K562 (cell line): ENCODE data around the gene PPM1N. TPM values are rescaled to one million over a fixed set of nuclear protein-coding genes. Genes with fewer than 3 reads are reported as not detected.
A peak's percentile ranks its signal among the peaks of the same experiment; 100 is the strongest.

Experiments used
- ARID3A ChIP-seq: IDR thresholded peaks from 2 replicates; pipeline ENCODE4 v1.6.1; 2012; ENCODE audit warnings: low read depth, low read length, improper control_type of control experiment, borderline replicate concordance
- BACH1 ChIP-seq: fragments of 200-800 bp; sonication (Bioruptor generic); IDR thresholded peaks from 2 replicates; pipeline ENCODE4 v1.6.1; 2016; ENCODE audit warnings: missing genetic modification characterization, missing compliant biosample characterization
- BDP1 ChIP-seq: IDR thresholded peaks from 3 replicates; pipeline ENCODE4 v1.6.1; 2011; ENCODE audit not compliant: insufficient read length, insufficient read depth
- CLOCK ChIP-seq: fragments of 250-450 bp; sonication (Bioruptor Pico); IDR thresholded peaks from 2 replicates; pipeline ENCODE4 v1.4.0; 2020; ENCODE audit warnings: mild to moderate bottlenecking, moderate library complexity, borderline replicate concordance
- CREB1 ChIP-seq, 2 experiments: sonication (generic) in 1 of 2; formaldehyde crosslinking in 1 of 2; IDR thresholded peaks; 2 replicates each; pipeline versions ENCODE4 v1.6.1 to v1.8.0; 2012 to 2022; ENCODE audit warnings: inconsistent platforms in 1 of 2, mild to moderate bottlenecking in 1 of 2, missing genetic modification reagents in 1 of 2, moderate library complexity in 1 of 2
- ETV5 ChIP-seq: sonication (generic); formaldehyde crosslinking; IDR thresholded peaks from 2 replicates; pipeline ENCODE4 v1.4.0; 2020; ENCODE audit warnings: low read depth, mild to moderate bottlenecking, missing genetic modification reagents
- FOXK2 ChIP-seq, 2 experiments: fragments of 450-650 bp; IDR thresholded peaks in 1 of 2; conservative IDR thresholded peaks in 1 of 2; 2 replicates each; pipeline ENCODE4 v1.6.1; 2016; ENCODE audit warnings: low read depth in 2 of 2, mild to moderate bottlenecking in 1 of 2
- FOXM1 ChIP-seq, 2 experiments: fragments of 450-650 bp in 1 of 2; sonication (generic) in 1 of 2; formaldehyde crosslinking in 1 of 2; IDR thresholded peaks; 2 replicates each; pipeline versions ENCODE4 v1.6.1 to v1.9.0; 2017 to 2022; ENCODE audit warnings: low read depth in 2 of 2, mild to moderate bottlenecking in 2 of 2, missing genetic modification reagents in 1 of 2, moderate library complexity in 1 of 2
- FUS ChIP-seq: fragments of 200-400 bp; formaldehyde crosslinking; optimal IDR thresholded peaks from 2 replicates; pipeline ENCODE3; 2017; ENCODE audit warnings: low read depth, low read length
- GABPA ChIP-seq: fragments of 200-800 bp; sonication (Bioruptor generic); conservative IDR thresholded peaks from 2 replicates; pipeline ENCODE4 v1.6.1; 2016; ENCODE audit warnings: low read depth, missing genetic modification characterization, missing compliant biosample characterization
- HES1 ChIP-seq: fragments of 450-650 bp; IDR thresholded peaks from 2 replicates; pipeline ENCODE4 v1.6.1; 2016; ENCODE audit warnings: low read depth, mild to moderate bottlenecking, moderate library complexity
- HEY1 ChIP-seq: fragments of 250-450 bp; sonication (Bioruptor Pico); IDR thresholded peaks from 2 replicates; pipeline ENCODE4 v1.5.0; 2020; ENCODE audit warnings: mild to moderate bottlenecking, moderate library complexity, borderline replicate concordance
- MEIS2 ChIP-seq: fragments of 450-650 bp; IDR thresholded peaks from 2 replicates; pipeline ENCODE4 v1.6.1; 2014; ENCODE audit warnings: mild to moderate bottlenecking; ENCODE audit not compliant: partially characterized antibody
- NCOA6 ChIP-seq: fragments of 450-650 bp; IDR thresholded peaks from 2 replicates; pipeline ENCODE4 v1.6.1; 2017; ENCODE audit warnings: mild to moderate bottlenecking
- ZBTB17 ChIP-seq: fragments of 450-650 bp; formaldehyde crosslinking; IDR thresholded peaks from 2 replicates; pipeline ENCODE4 v1.4.0; 2020; ENCODE audit warnings: mild to moderate bottlenecking
- ZBTB7A ChIP-seq: IDR thresholded peaks from 2 replicates; pipeline ENCODE4 v1.6.1; 2011; ENCODE audit warnings: low read depth, mild to moderate bottlenecking, low read length, moderate library complexity, borderline replicate concordance; ENCODE audit not compliant: control insufficient read depth
- ZC3H8 ChIP-seq: fragments of 450-650 bp; IDR thresholded peaks from 2 replicates; pipeline ENCODE4 v1.6.1; 2017
- ZFP91 ChIP-seq: sonication (generic); formaldehyde crosslinking; IDR thresholded peaks from 2 replicates; pipeline ENCODE4 v1.8.0; 2022; ENCODE audit warnings: mild to moderate bottlenecking, missing genetic modification reagents
- ZNF184 ChIP-seq: sonication (generic); formaldehyde crosslinking; IDR thresholded peaks from 2 replicates; pipeline ENCODE4 v1.5.0; 2020; ENCODE audit warnings: missing genetic modification reagents
- ZNF507 ChIP-seq: conservative IDR thresholded peaks from 2 replicates; pipeline ENCODE4 v1.6.1; 2017; ENCODE audit warnings: missing genetic modification characterization, missing compliant biosample characterization
- ZNF57 ChIP-seq: fragments of 450-650 bp; formaldehyde crosslinking; IDR thresholded peaks from 2 replicates; pipeline ENCODE4 v1.4.0; 2020; ENCODE audit warnings: mild to moderate bottlenecking, moderate library complexity
- polyA plus RNA-seq, 8 experiments: library from polyadenylated mRNA; depleted of rRNA in 4 of 8; stranded (reverse) in 5 of 8; unstranded in 3 of 8; fragments of >200 nt; fragmentation: Nextera tagmentation in 2 of 8; fragmentation: Illumina TruSeq in 1 of 8; extraction: Ambion mirVana in 2 of 8; extraction: Trizol in 1 of 8; gene quantifications; 2 replicates each; pipeline versions ENCODE4 v1.2.1 to v1.2.3, GENCODE V29; 2011 to 2014; ENCODE audit warnings: inconsistent platforms in 1 of 8, missing spikeins in 1 of 8
- total RNA-seq, 7 experiments: library from RNA; depleted of rRNA in 6 of 7; stranded (reverse); fragments of >200 nt in 6 of 7; fragmentation: Illumina TruSeq in 2 of 7; extraction: Trizol in 2 of 7; gene quantifications; 2 replicates each; pipeline versions ENCODE4 v1.2.1 to v1.2.3, GENCODE V29; 2011 to 2021; ENCODE audit warnings: low replicate concordance in 1 of 7

The PPM1N gene
- total and polyA plus RNA-seq, 9 of the 15 experiments (the other 6 are each of a cell fraction or from before 2014, with no cell fraction given): 4.5 to 15.6 (median 8.7) TPM

- TF ChIP-seq ZNF57: no peak
- no peak for TF ChIP-seq FOXM1 (IDR thresholded peaks at IDR 0.05; ENCODE audit: low read depth)
- TF ChIP-seq FOXM1 (CRISPR knock-in tag; IDR thresholded peaks at IDR 0.05; ENCODE audit: low read depth): no peak
- TF ChIP-seq HES1: no peak
- no peak for TF ChIP-seq ZNF507 (tag)
- TF ChIP-seq BDP1: no peak
- TF ChIP-seq ETV5 (CRISPR knock-in tag): no peak
- no peak for TF ChIP-seq ZNF184 (CRISPR knock-in tag)
- TF ChIP-seq ZBTB17 (CRISPR knock-in tag): no peak
- peak; percentile 21; the same call in 1 of the 2 replicates for TF ChIP-seq CREB1 (IDR thresholded peaks at IDR 0.05)
- no peak; the same call in 1 of the 2 replicates for TF ChIP-seq CREB1 (CRISPR knock-in tag; IDR thresholded peaks at IDR 0.05)
- TF ChIP-seq FUS: no peak
- peak; percentile 49 to 56; a peak in 2 of 4 replicates for TF ChIP-seq FOXK2 (conservative IDR thresholded peaks at IDR 0.05 in 1 of 2, IDR thresholded peaks at IDR 0.05 in 1 of 2; ENCODE audit: low read depth in 2 of 2)
- TF ChIP-seq MEIS2: no peak
- no peak for TF ChIP-seq ARID3A
- peak; percentile 37; the same call in 1 of the 2 replicates for TF ChIP-seq CLOCK (CRISPR knock-in tag)
- no peak for TF ChIP-seq BACH1 (tag)
- TF ChIP-seq ZC3H8: no peak
- TF ChIP-seq ZBTB7A: peak; percentile 90
- TF ChIP-seq NCOA6: no peak
- peak; percentile 43 for TF ChIP-seq GABPA (tag)
- no peak for TF ChIP-seq HEY1 (CRISPR knock-in tag)
- TF ChIP-seq ZFP91: no peak
Measured at GRCh38 chr19:45455707-45456499, 42.3 kb upstream of the PPM1N start (continued).
